Testis (tissue), 3 donors: ENCODE measurements around the gene TBC1D4. TPM values are rescaled to one million over a fixed set of nuclear protein-coding genes. Genes with fewer than 3 reads are reported as not detected.

Experiments used
- DNase-seq: peaks from one replicate; pipeline ENCODE4 v3.0.0-alpha.2; 2019
- H3K27ac ChIP-seq, 2 donors: fragments of 200-600 bp; sonication (generic); one replicate each; pipeline ENCODE4 v1.5.1; 2019
- H3K27me3 ChIP-seq: fragments of 200-600 bp; sonication (generic); one replicate; pipeline ENCODE4 v1.5.1; 2019
- H3K36me3 ChIP-seq: fragments of 200-600 bp; sonication (generic); one replicate; pipeline ENCODE4 v1.5.1; 2017; ENCODE audit warnings: low read depth; ENCODE audit errors: missing control alignments
- H3K4me1 ChIP-seq: fragments of 200-600 bp; sonication (generic); one replicate; pipeline ENCODE4 v1.5.1; 2019
- H3K4me3 ChIP-seq, 2 donors: fragments of 200-600 bp; sonication (generic); one replicate each; pipeline ENCODE4 v1.5.1; 2017 to 2019
- H3K9me3 ChIP-seq: fragments of 200-600 bp; sonication (generic); one replicate; pipeline ENCODE4 v1.5.1; 2017
- CTCF ChIP-seq, 3 experiments: fragments of 450-650 bp in 2 of 3; fragments of 200-600 bp in 1 of 3; sonication (generic) in 1 of 3; IDR thresholded peaks; one replicate each; pipeline ENCODE4 v1.5.1; 2016 to 2019; ENCODE audit warnings: antibody characterized with exemption in 3 of 3, mild to moderate bottlenecking in 2 of 3, moderate library complexity in 1 of 3
- POLR2A ChIP-seq: fragments of 450-650 bp; IDR thresholded peaks from one replicate; pipeline ENCODE4 v1.6.1; 2017; ENCODE audit warnings: antibody characterized with exemption, mild to moderate bottlenecking, moderate library complexity
- WGBS, 2 donors: methylation state at CpG; one replicate each; pipeline ENCODE4 v1.1.5; 2018; 5-methylcytosine and 5-hydroxymethylcytosine counted together
- intact Hi-C: fragments of 100-400 bp; cut with DNase I; formaldehyde crosslinking; loops from one replicate; pipeline ENCODE4 v1.15.1; 2023; ENCODE audit warnings: low total_unique reads
- polyA plus RNA-seq: library from polyadenylated mRNA; stranded (reverse); fragments of 350-450 nt; fragmentation: Illumina TruSeq; extraction: RNeasy Lipid Tissue Mini Kit (QIAGEN cat#74804); gene quantifications from one replicate; pipeline ENCODE4 v1.2.3, GENCODE V29; 2014; ENCODE audit warnings: low read depth, low replicate concordance; ENCODE audit not compliant: insufficient read depth
- total RNA-seq, 2 donors: library from RNA; depleted of rRNA; stranded (reverse); fragments of >200 nt; gene quantifications; one replicate each; pipeline ENCODE4 v1.2.3, GENCODE V29; 2016

The TBC1D4 gene
- total and polyA plus RNA-seq, 3 donors from 2014 or later: 12.7 to 23.5 (median 20.4) TPM

- Histone ChIP-seq H3K27me3 (no peaks in the 10 kb centered on the region), H3K36me3 (no peaks in the 10 kb centered on the region), H3K27ac (peak overlapping the region; percentile 82 to 83), H3K9me3 (no peaks in the 10 kb centered on the region), H3K4me3 (peak overlapping the region; percentile 81 to 92), H3K4me1 (no peaks in the 10 kb centered on the region)
- WGBS, 2 donors: 0% methylated on average over 89 of the region's 100 CpGs; no CpG with 5 or more reads in 1 of the 2 donors
- peak; percentile 34 for DNase-seq
- no peak for TF ChIP-seq POLR2A
- TF ChIP-seq CTCF (IDR thresholded peaks at IDR 0.05): no peak
- intact Hi-C loops: no loop called here
Observed at GRCh38 chr13:75481176-75482069, 546 bp downstream of the TBC1D4 start.

GRCh38 chr13:75480671-75481175 lies 1.2 kb downstream of the TBC1D4 start:
- Histone ChIP-seq H3K4me3 (peak overlapping the region; percentile 81 to 92), H3K36me3 (no peaks in the 10 kb centered on the region), H3K27ac (peak overlapping the region; percentile 82 to 83), H3K4me1 (no peaks in the 10 kb centered on the region), H3K9me3 (no peaks in the 10 kb centered on the region), H3K27me3 (no peaks in the 10 kb centered on the region)
- TF ChIP-seq POLR2A (no peak), CTCF (IDR thresholded peaks at IDR 0.05) (no peak)
- DNase-seq: peak; percentile 58
- WGBS, 2 donors: 1% methylated on average over 32 to 48 of the region's 48 CpGs
- intact Hi-C loops: no loop called here

- 73 to 79% methylated on average over 5 of the region's 5 CpGs for WGBS, 2 donors
- no peak overlapping the region for H3K4me3 ChIP-seq
Observed at GRCh38 chr13:75479102-75479740, 2.7 kb downstream of the TBC1D4 start.

DNA sequence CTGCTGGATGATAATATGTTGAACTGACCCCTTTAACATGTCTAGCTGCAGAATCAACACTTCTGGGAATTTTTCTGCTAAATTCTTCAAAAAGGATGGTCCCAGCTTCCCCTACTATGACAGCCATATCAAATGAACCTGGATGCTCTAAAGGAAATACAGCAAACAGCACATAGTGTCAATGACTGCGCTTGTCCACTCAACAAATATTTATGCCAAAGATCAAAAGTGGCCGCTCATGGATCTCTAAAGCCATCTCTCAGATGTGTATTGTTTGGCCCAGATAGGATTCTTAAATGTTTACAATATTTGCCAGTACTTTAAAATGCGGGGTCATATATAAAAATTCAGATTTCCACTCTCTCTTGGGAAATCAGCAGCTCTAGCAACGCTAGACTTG lies 3.3 kb downstream of the TBC1D4 start:
- Histone ChIP-seq H3K9me3 (no peaks in the 10 kb centered on the region), H3K27ac (no peak overlapping the region), H3K36me3 (no peaks in the 10 kb centered on the region), H3K27me3 (no peaks in the 10 kb centered on the region), H3K4me3 (no peak overlapping the region), H3K4me1 (no peaks in the 10 kb centered on the region)
- no peak for DNase-seq
- WGBS, 2 donors: 93 to 96% methylated on average over 4 of the region's 4 CpGs
- intact Hi-C loops: no loop called here
- TF ChIP-seq POLR2A (no peak), CTCF (IDR thresholded peaks at IDR 0.05) (no peak)

More at GRCh38 chr13:75479102-75479740, 2.7 kb downstream of the TBC1D4 start:
- TF ChIP-seq CTCF (IDR thresholded peaks at IDR 0.05) (no peak), POLR2A (no peak)
- Histone ChIP-seq H3K9me3 (no peaks in the 10 kb centered on the region), H3K36me3 (no peaks in the 10 kb centered on the region), H3K27ac (no peak overlapping the region), H3K4me1 (no peaks in the 10 kb centered on the region), H3K27me3 (no peaks in the 10 kb centered on the region)
- DNase-seq: no peak
- intact Hi-C loops: no loop called here
